Measurements from ENCODE around the gene TAF13. TPM values are rescaled to one million over a fixed set of nuclear protein-coding genes. Genes with fewer than 3 reads are reported as not detected.
A peak's percentile ranks its signal among the peaks of the same experiment; 100 is the strongest.

The TAF13 gene
- polyA plus RNA-seq, 1 donor from 2014 or later = 60.1 TPM

DNA sequence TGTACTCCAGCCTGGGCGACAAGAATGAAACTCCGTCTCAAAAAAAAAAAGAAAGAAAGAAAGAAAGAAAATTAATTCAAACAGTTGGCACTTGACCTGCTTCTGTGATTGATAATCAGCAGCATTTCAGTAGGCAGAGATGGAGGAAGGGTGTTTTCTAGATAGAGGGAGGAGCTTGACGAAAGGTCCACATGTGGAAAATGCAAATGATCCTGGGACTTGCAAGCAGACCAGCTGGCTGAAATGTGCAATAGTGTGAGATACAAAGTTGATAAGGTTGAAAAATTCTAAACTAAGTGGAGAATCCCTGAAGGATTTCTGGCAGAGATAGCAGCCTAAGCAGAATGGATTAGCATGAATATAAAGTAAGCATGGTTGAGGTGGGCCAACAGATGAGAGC, 42.3 kb upstream of the TAF13 start:
- Histone ChIP-seq H4K20me1 (ENCODE audit: insufficient read depth) (no peaks in the 10 kb centered on the region), H3K79me2 (replicated peaks; ENCODE audit: insufficient read depth, low read length) (no peaks in the 10 kb centered on the region), H3K36me3 (ENCODE audit: insufficient read depth, low read length) (no peaks in the 10 kb centered on the region), H3K27ac (ENCODE audit: low read length) (no peak overlapping the region), H3K9ac (ENCODE audit: low read length) (no peak overlapping the region), H3F3A (ENCODE audit: insufficient read depth, low read length, poor library complexity, severe bottlenecking) (peaks cover 3% of the 10 kb centered on the region), H2AFZ (ENCODE audit: low read depth, low read length) (no peak overlapping the region), H3K4me3 (ENCODE audit: low read length) (no peak overlapping the region), H3K27me3 (ENCODE audit: insufficient read depth, low read depth, low read length) (peaks cover 2% of the 10 kb centered on the region), H3K9me2 (ENCODE audit: insufficient read depth, low read length) (no peaks in the 10 kb centered on the region), H3K4me2 (ENCODE audit: low read length) (no peak overlapping the region), H3K9me3 (ENCODE audit: low read length) (no peaks in the 10 kb centered on the region)
- TF ChIP-seq MXI1 (conservative IDR thresholded peaks at IDR 0.05; ENCODE audit: poor library complexity, severe bottlenecking) = no peak
- no peak for TF ChIP-seq CTCF (IDR thresholded peaks at IDR 0.05; ENCODE audit: poor library complexity, severe bottlenecking)
- no peak for TF ChIP-seq SMC3 (conservative IDR thresholded peaks at IDR 0.05; ENCODE audit: poor library complexity)
- TF ChIP-seq EP300 (conservative IDR thresholded peaks at IDR 0.05; ENCODE audit: poor library complexity, severe bottlenecking) = no peak
- TF ChIP-seq TAF1 (IDR thresholded peaks at IDR 0.05; ENCODE audit: low read depth) = no peak
- TF ChIP-seq EZH2 (IDR thresholded peaks at IDR 0.05; ENCODE audit: borderline replicate concordance, insufficient read depth, low read length, poor library complexity, severe bottlenecking) = no peak
- TF ChIP-seq RAD21 (conservative IDR thresholded peaks at IDR 0.05) = no peak
- TF ChIP-seq POLR2AphosphoS5 (IDR thresholded peaks at IDR 0.05) = no peak
- no peak for TF ChIP-seq REST (IDR thresholded peaks at IDR 0.05; ENCODE audit: borderline replicate concordance)

- Histone ChIP-seq H2AFZ (ENCODE audit: low read depth, low read length) (no peak overlapping the region), H3K9ac (ENCODE audit: low read length) (no peak overlapping the region), H3K4me2 (ENCODE audit: low read length) (no peak overlapping the region), H3K79me2 (replicated peaks; ENCODE audit: insufficient read depth, low read length) (no peaks in the 10 kb centered on the region), H3K9me2 (ENCODE audit: insufficient read depth, low read length) (no peaks in the 10 kb centered on the region), H3K36me3 (ENCODE audit: insufficient read depth, low read length) (no peaks in the 10 kb centered on the region), H4K20me1 (ENCODE audit: insufficient read depth) (no peaks in the 10 kb centered on the region), H3K9me3 (ENCODE audit: low read length) (no peaks in the 10 kb centered on the region), H3K4me3 (ENCODE audit: low read length) (peak overlapping the region; percentile 49), H3F3A (ENCODE audit: insufficient read depth, low read length, poor library complexity, severe bottlenecking) (peaks cover 3% of the 10 kb centered on the region), H3K27ac (ENCODE audit: low read length) (no peak overlapping the region), H3K27me3 (ENCODE audit: insufficient read depth, low read depth, low read length) (peaks cover 2% of the 10 kb centered on the region)
- no peak for TF ChIP-seq EZH2 (IDR thresholded peaks at IDR 0.05; ENCODE audit: borderline replicate concordance, insufficient read depth, low read length, poor library complexity, severe bottlenecking)
Observed at GRCh38 chr1:109116286-109116685, 40.5 kb upstream of the TAF13 start.

GRCh38 chr1:109115685-109116084, 39.9 kb upstream of the TAF13 start:
- H3K79me2 ChIP-seq (replicated peaks; ENCODE audit: insufficient read depth, low read length) = no peaks in the 10 kb centered on the region
- H3K9me3 ChIP-seq (ENCODE audit: low read length) = no peaks in the 10 kb centered on the region
- H3K27ac ChIP-seq (ENCODE audit: low read length) = no peak overlapping the region
- no peak overlapping the region for H3K9ac ChIP-seq (ENCODE audit: low read length)
- TF ChIP-seq SMC3 (conservative IDR thresholded peaks at IDR 0.05; ENCODE audit: poor library complexity) = no peak
- no peak for TF ChIP-seq RAD21 (conservative IDR thresholded peaks at IDR 0.05)
- TF ChIP-seq MXI1 (conservative IDR thresholded peaks at IDR 0.05; ENCODE audit: poor library complexity, severe bottlenecking) = no peak
- no peak for TF ChIP-seq CTCF (IDR thresholded peaks at IDR 0.05; ENCODE audit: poor library complexity, severe bottlenecking)
- TF ChIP-seq EZH2 (IDR thresholded peaks at IDR 0.05; ENCODE audit: borderline replicate concordance, insufficient read depth, low read length, poor library complexity, severe bottlenecking) = no peak
- TF ChIP-seq TAF1 (IDR thresholded peaks at IDR 0.05; ENCODE audit: low read depth) = no peak
- no peak for TF ChIP-seq REST (IDR thresholded peaks at IDR 0.05; ENCODE audit: borderline replicate concordance)
- no peak for TF ChIP-seq POLR2AphosphoS5 (IDR thresholded peaks at IDR 0.05)
- TF ChIP-seq EP300 (conservative IDR thresholded peaks at IDR 0.05; ENCODE audit: poor library complexity, severe bottlenecking) = no peak
- peaks cover 3% of the 10 kb centered on the region for H3F3A ChIP-seq (ENCODE audit: insufficient read depth, low read length, poor library complexity, severe bottlenecking)
- H2AFZ ChIP-seq (ENCODE audit: low read depth, low read length) = no peak overlapping the region
- H3K4me2 ChIP-seq (ENCODE audit: low read length) = peak overlapping the region; percentile 77
- peaks cover 2% of the 10 kb centered on the region for H3K27me3 ChIP-seq (ENCODE audit: insufficient read depth, low read depth, low read length)
- no peaks in the 10 kb centered on the region for H3K9me2 ChIP-seq (ENCODE audit: insufficient read depth, low read length)
- no peaks in the 10 kb centered on the region for H3K36me3 ChIP-seq (ENCODE audit: insufficient read depth, low read length)
- no peaks in the 10 kb centered on the region for H4K20me1 ChIP-seq (ENCODE audit: insufficient read depth)
- peak overlapping the region; percentile 49 for H3K4me3 ChIP-seq (ENCODE audit: low read length)

All from neural cell (in vitro differentiated cells).